Kidney glomerular epithelial cell (primary cell): ENCODE results near the gene MAP2K5.

Experiments
- DNase-seq: peaks from one replicate; lab custom pipeline; 2025; lab: John Stamatoyannopoulos, UW

The MAP2K5 gene

DNA sequence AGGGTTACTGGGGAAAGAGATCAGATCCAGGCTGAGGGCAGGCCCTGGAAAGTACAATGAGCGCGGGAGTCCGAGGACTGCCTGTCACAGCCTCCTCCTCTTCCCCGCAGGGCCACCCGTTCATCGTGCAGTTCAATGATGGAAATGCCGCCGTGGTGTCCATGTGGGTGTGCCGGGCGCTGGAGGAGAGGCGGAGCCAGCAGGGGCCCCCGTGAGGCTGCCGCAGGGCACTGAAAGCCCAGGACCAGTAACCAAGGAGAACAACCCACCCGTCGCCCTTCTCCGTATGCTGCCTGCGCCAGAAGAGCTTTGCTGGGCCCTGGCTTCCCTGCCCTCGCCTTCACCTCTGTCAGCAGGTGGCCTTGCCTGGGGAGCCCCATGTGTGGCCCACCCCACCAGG lies 264.0 kb downstream of the MAP2K5 start:
- no peak for DNase-seq

- no peak for DNase-seq
Measured at GRCh38 chr15:67807141-67807540, 264.6 kb downstream of the MAP2K5 start.

DNA sequence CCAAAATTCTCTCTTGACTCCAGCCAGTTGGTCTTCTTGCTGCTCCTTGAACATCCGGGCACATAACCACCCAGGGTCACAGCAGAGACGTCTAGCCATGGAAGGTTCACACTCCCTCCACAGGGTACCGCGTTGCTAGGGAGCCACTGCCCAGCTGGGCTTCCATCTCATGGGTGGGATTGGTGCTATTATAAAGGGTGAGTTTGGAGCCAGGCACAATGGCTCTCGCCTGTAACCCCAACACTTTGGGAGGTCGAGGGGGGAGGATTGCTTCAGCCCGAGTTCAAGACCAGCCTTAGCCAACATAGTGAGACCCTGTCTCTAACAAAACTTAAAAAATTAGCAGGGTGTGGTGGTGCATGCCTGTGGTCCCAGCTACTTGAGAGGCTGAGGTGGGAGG lies 265.3 kb downstream of the MAP2K5 start:
- no peak for DNase-seq

GRCh38 chr15:67808821-67809220 lies 266.3 kb downstream of the MAP2K5 start:
- DNase-seq, result no peak

DNA sequence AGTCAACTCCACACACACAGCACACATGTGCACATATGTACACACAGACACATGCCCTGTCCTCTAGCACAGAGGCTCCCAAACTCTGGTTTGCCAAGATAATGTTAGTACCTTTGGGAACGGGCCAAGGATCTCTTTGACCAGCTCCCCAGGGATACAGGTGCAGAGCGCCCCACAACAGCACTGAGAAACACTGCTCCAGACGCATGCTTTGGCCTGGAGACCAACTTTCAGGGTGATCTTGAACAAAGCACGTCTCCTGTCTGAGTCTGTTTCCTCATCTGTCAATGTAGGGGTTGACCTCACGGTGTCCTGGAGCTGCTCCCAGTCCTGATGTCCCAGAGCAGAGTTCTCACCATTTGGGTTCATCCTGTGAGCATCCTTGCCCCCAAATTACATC lies 266.9 kb downstream of the MAP2K5 start:
- no peak for DNase-seq

GRCh38 chr15:67809866-67810265 lies 267.4 kb downstream of the MAP2K5 start:
- no peak for DNase-seq

DNA sequence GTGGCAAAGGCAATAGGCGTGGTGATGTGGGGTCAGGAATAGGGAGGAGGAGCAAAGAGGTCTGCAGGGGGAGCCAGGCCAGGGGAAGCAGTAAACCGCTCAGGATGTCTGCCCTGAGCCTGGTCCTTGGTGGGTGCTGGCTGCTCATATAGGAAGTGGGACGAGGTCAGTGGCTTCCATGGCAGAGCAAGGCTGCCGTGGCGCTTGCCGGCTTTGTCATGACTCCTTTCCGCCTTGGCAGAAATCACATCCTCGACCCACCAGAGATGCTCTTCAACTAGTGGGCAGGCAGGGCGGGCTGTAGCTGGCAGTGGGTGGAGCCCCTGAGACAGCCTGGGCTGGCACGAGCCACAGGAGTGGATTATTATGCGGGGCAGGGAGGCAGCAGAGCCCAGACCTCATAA lies 269.7 kb downstream of the MAP2K5 start:
- DNase-seq, result no peak

GRCh38 chr15:67813104-67813634 lies 270.7 kb downstream of the MAP2K5 start:
- DNase-seq, result no peak

GRCh38 chr15:67815036-67815592 lies 272.6 kb downstream of the MAP2K5 start:
- no peak for DNase-seq

GRCh38 chr15:67816668-67817067 lies 274.2 kb downstream of the MAP2K5 start:
- DNase-seq, result no peak

GRCh38 chr15:67818464-67818863 lies 276.0 kb downstream of the MAP2K5 start:
- no peak for DNase-seq

- DNase-seq, result no peak
Measured at GRCh38 chr15:67819636-67820035, 277.1 kb downstream of the MAP2K5 start.

DNA sequence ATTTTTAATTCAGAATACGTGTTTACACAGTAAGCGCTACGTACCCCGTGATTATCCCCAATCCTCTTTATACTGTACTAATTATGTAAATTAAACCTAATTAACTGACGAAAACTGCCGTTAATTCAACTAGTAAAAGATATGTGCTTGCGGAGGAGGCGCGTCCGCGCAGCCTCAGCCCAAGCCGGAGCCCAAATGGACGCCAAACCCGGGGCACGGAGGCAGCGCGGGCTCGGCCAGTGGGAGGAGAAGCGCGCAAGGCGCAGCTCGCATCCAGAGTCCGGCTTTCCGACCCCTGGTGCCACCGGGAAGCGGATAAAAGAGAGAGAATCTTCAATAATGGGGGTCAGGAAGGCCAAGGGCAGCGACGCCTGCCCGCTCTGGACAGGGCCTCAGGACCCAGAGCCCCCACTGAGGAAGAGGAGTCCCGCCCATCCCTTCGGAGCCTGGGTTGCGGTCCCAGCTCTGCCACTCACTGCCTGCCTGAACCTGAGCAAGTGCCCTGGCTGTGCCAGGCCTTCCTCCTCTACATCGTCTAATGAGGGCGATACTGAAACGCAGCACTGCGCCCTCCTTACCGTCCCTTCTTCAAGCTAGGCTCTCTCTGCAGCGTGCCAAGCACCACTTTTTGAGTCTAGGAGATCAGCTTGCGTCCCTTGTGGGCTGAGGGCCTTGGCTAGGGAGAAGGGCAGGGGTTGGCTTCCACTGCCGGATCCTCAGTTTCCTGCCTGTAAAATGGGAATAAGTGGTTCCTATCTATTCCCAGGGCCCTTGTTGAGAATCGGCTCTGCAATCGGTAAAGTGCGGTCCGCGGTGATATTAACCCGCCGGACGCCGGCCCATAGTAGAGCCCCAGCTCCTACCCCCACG lies 277.9 kb downstream of the MAP2K5 start:
- no peak for DNase-seq

DNA sequence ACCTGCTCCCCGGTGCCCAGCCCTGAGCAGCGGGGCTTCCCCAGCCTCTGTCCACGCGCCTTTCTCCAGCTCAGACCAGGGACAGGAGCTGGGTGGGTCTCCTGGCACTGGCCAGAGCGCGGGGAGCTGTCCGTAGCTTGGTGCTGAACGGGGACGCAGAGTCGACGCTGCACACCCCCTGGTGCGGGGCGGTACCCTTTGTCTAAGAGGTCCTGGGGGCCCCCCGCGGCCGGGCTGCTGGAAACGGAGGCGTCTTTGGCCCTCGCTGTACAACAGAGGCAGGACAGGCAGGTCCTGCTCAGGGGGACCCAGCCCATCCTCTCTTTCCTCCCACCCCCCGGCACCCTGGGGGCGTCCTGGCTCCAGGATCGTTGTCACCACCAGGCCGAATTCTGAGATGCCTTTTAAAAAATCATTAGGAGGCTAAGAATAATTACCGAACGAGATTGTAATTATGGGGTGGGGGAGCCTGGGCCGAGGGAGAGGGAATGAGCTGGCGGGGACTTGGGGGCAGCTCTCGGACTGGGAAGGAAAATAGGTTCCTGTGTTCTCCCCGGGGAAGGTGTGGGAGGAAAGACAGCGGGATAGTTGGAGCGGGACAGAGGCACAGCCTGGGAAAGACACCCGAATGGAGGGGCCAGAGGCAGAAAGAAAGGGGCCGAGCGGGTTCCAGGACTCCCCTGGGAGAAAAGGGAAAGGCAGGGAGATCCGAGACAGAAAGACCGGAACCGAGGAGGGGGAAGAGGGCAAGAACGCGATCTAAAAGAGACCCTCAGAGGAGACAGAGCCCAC lies 278.7 kb downstream of the MAP2K5 start:
- peak; percentile 15 for DNase-seq

DNA sequence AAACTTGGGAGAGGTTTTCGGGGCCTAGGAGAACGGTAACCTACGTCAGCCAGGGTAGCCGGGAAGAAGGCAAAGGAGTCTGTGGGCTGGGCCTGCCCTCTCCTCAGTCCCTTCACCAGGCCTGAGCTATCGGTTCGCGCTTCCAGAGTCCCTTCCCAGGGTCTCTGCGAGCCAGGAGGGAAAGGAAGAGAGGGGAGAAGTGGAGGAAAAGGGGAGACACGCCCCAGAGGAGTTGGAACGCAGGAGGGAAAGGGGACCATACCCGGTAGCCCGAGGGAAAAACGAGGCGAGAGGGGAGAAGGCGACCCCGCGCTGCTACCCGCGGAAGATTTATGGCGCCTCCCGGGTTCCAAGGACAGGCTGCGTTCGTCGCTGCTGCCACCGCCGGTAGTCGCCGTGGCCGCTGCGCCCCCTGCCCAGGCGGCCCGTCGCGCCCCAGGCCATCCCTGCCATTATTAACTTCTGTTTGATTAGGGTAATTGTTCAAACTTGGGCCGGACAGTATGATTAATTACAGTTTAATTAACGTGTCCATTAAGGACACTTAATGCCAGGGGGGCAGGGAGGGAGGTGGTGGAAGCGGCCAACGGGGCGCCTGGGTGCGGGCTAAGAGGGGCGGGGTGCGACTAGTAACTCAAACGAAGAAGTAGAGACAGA lies 279.4 kb downstream of the MAP2K5 start:
- no peak for DNase-seq

- no peak for DNase-seq
Measured at GRCh38 chr15:67822537-67823313, 280.2 kb downstream of the MAP2K5 start.

- no peak for DNase-seq
Measured at GRCh38 chr15:67823314-67824196, 281.1 kb downstream of the MAP2K5 start.

DNA sequence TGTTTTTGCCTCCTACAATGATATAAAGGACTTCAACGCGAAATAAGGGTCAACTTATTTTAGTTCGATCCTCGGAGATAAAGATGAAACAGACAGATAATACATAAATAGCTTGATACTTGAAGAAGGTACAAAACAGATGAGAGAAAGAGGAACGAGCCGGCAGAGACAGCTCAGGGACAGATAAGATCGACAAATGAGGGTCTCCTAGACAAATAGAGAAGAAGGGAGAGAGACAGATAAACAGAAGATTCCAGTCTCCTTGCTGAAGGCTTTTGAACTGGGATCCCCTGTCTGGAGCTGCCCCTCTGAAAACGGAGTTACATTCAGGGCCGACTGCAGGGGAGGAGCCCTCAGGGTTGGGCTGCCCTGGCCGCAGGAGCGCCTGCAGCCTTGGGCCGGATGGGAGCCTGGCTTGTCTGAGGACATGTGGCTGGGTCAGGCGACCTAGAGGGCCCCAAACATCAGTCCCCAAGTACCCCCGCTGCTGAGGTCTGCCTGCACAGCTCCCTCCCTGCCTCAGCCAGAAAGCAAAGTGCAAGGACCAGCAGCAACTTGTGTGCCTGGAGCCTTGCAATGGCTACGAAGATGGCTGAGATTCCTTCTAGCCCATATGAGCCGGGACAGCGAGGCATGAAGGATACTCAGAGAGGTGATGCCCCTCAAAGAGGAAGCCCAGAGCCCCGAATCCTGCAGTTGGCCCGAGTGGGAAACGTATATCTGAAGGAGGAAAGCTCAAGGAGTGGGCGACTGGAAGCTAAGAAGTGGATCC lies 281.9 kb downstream of the MAP2K5 start:
- no peak for DNase-seq
